Measurements from ENCODE around the gene GLIS2. TPM values are rescaled to one million over a fixed set of nuclear protein-coding genes. Genes with fewer than 3 reads are reported as not detected.

The GLIS2 gene
- total RNA-seq, 1 donor = under 0.01 TPM

Other genes with a start within 250 kb of the GLIS2 start
- gene ADCY9, start 199.6 kb upstream of the GLIS2 start, total RNA-seq = 9.7 TPM
- gene SRL, start 74.0 kb upstream of the GLIS2 start, total RNA-seq = under 0.01 TPM
- 5.8 TPM for gene TFAP4, start 43.0 kb upstream of the GLIS2 start, total RNA-seq
- 5.4 TPM for gene PAM16, start 35.3 kb downstream of the GLIS2 start, total RNA-seq
- 0.31 TPM for gene VASN, start 55.8 kb downstream of the GLIS2 start, total RNA-seq
- gene CORO7, start 100.5 kb downstream of the GLIS2 start, total RNA-seq = 235 TPM
- gene DNAJA3, start 109.8 kb downstream of the GLIS2 start, total RNA-seq = 8.4 TPM
- 24.8 TPM for gene NMRAL1, start 158.6 kb downstream of the GLIS2 start, total RNA-seq
- gene HMOX2, start 160.3 kb downstream of the GLIS2 start, total RNA-seq = 26.7 TPM
- 8.0 TPM for gene CDIP1, start 222.7 kb downstream of the GLIS2 start, total RNA-seq
- gene C16orf96, start 240.3 kb downstream of the GLIS2 start, total RNA-seq = 0.42 TPM